GM19438 (cell line): ENCODE results near the gene KRTAP4-11.
"Not testable (repeated sequence)": the region's sequence is repeated elsewhere in the genome, so short reads cannot be mapped to it uniquely, and the experiment has no call there.

Experiments used
- ATAC-seq: cut with Tn5 transposase; IDR thresholded peaks from one replicate; pipeline ENCODE4 v1.9.1; 2021; ENCODE audit warnings: low read depth; ENCODE audit not compliant: unreplicated experiment

Gene KRTAP4-11

DNA sequence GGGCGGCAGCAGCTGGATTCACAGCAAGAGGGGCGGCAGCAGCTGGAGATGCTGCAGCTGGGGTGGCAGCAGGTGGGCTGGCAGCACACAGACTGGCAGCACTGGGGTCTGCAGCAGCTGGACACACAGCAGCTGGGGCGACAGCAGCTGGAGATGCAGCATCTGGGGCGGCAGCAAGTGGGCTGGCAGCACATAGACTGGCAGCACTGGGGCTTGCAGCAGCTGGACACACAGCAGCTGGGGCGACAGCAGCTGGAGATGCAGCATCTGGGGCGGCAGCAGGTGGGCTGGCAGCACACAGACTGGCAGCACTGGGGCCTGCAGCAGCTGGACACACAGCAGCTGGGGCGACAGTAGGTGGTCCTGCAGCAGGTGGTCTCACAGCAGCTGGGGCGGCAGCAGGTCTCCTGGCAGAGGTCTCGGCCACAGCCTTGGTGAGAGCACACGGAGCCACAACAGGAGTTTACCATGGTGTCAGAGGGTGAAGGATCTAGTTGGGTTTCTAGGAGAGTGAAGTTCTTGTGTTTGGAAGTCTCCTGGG lies at the start of gene KRTAP4-11:
Gene KRTAP4-11 (minus strand): TSS at position 528 of the 541 bp plus-strand sequence. CDS start 58 bp downstream, at position 470.
- not testable (repeated sequence) for ATAC-seq

DNA sequence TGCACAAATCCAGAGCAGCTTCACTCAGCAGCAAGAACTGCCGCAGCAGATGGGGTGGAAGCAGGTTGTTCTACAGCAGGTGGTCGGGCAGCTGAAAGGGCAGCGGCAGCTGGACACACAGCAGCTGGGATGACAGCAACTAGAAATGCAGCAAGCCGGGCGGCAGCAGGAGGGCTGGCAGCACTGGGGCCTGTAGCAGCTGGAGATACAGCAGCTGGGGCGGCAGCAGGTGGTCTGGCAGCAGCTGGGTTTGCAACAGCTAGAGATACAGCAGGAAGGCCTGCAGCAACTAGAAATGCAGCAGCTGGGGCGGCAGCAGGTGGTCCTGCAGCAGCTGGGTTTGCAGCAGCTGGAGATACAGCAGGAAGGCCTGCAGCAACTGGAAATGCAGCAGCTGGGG lies 49.4 kb upstream of the KRTAP4-11 start:
- ATAC-seq, result no peak

DNA sequence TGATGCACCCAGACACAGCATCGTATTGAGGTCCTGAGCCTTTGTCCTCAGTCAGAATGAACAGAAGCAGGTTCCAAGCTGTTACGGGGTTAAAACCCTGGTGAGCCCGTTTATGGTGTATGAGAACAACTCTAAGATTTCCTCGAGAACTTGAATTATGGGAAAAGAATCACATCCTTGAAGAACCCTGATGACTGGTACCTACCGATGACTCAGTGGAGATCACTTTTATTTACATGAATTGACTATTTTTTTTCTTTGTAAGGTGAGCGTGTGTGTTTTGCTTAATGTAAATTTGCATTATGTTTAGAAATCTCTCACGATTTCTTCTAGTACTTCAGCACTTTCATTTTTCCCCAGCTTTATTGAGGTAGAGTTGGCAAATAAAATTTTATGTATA lies 45.7 kb upstream of the KRTAP4-11 start:
- ATAC-seq, result no peak

DNA sequence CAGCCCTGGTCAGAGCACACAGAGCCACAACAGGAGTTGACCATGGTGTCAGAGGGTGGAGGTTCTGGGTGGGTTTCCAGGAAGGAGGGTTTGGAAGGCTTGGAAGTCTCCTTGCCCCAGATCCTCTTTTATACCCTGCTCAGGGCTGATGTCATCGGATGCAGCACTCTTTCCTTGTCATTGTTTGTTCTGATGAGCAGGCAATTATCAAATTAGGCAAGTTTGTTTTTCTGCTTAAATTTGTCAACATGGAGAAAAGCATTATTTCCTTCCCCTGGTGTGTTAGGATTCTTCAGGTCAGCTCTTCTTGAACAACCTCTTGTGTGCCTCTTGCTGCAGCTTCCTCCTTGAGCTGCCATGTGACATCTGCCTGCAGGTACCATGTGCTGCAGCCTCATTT lies 42.5 kb upstream of the KRTAP4-11 start, which contains the start of gene KRTAP4-4:
Gene KRTAP4-4 (minus strand): TSS at position 101 of the 400 bp plus-strand sequence. CDS start 57 bp downstream, at position 44.
- ATAC-seq, result no peak

DNA sequence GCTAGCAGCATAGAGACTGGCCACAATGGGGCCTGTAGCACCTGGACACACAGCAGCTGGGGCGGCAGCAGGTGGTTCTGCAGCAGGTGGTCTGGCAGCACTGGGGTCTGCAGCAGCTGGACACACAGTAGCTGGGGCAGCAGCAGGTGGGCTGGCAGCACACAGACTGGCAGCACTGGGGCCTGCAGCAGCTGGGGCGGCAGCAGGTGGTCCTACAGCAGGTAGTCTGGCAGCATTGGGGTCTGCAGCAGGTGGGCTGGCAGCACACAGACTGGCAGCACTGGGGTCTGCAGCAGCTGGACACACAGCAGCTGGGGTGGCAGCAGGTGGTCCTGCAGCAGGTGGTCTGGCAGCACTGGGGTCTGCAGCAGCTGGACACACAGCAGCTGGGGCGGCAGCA lies 42.0 kb upstream of the KRTAP4-11 start:
- not testable (repeated sequence) for ATAC-seq

DNA sequence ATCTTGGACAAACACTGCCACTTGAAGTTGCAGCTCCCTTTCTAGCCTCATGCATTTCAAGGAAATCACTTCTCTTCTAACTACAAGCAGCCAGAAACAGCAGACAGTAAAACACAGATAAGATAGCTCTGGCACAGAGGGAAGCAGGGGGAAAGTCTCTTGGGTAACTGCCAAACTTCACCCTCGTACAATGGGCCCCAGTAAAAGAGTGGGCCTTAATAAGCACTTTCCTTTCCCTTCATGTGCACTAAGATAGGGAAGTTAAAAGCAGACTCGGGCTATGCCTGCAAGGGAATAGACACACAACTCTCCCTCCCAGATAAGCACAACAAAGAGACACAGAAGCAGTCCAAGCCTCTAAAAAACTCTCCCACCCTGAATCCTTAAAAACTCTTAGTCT lies 35.7 kb upstream of the KRTAP4-11 start:
- no peak for ATAC-seq

DNA sequence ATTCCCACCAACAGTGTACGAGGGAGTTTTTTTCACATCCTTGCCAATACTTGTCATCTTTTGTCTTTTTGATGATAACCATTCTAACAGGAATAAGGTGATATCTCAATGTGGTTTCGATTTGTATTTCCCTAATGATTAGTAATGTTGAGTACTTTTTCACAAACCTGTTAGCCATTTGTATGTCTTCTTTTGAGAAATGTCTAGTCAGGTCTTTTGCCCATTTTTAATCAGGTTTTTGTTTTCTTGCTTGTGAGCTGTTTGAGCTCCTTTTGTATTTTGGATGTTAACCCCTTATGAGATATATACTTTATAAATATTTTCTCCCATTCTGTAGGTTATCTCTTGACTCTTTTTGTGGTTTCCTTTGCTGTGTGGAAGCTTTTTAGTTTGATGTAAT lies 33.4 kb upstream of the KRTAP4-11 start:
- no peak for ATAC-seq

DNA sequence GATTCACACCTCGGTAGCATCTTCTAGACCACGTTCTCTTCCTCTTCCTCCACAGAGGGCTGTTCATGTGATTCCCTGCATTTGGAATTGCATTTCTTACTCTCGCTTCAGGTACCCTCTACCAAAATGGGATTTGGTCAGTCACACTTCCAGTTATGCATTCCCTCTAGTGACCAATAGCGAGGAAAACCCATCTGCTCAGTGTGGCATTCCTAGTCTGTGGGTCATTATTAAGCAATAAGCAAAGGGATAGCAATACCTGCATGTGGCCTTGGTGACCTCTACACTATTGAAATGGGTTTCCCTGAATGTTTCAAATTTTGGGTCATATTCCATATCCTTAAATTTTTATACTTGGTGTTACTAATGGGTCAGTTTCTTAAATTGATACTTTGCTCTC lies 31.9 kb upstream of the KRTAP4-11 start:
- ATAC-seq, result no peak

DNA sequence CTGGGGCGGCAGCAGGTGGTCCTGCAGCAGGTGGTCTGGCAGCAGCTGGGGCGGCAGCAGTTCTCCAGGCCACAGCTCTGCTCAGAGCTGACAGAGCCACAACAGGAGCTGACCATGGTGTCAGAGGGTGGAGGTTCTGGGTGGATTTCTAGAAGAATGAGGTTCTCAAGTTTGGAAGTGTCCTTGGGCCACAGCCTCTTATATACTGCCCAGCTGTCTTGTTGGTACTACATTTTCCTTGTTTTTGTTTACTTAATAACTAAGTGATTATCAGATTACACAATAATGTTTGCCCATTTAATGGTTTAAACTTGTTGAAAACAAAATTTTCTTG lies 31.4 kb upstream of the KRTAP4-11 start, which contains the start of gene KRTAP4-5:
Gene KRTAP4-5 (minus strand): TSS at position 174 of the 334 bp plus-strand sequence. CDS start 58 bp downstream, at position 116.
- ATAC-seq, result no peak

DNA sequence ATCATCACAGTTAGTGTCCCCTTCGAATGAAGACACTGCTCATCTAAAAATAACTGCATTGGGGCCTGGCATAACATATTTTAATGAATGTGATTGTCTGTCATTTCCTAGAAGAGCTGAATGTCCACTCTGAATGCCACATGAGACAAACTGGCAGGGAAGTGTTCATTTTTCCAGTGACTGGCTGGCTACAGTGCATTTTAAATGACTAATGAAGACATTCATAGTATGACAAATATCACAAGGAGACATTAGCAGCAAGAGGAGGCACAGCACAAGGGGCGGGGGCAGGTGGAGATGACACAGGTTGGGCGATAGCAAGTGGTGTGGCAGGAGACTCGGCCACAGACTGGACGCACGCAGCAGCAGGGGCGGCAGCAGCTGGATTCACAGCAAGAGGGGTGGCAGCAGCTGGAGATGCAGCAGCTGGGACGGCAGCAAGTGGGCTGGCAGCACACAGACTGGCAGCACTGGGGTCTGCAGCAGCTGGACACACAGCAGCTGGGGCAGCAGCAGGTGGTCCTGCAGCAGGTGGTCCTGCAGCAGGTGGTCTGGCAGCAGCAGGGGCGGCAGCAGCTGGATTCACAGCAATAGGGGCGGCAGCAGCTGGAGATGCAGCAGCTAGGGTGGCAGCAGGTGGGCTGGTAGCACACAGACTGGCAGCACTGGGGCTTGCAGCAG lies 30.9 kb upstream of the KRTAP4-11 start:
- not testable (repeated sequence) for ATAC-seq

DNA sequence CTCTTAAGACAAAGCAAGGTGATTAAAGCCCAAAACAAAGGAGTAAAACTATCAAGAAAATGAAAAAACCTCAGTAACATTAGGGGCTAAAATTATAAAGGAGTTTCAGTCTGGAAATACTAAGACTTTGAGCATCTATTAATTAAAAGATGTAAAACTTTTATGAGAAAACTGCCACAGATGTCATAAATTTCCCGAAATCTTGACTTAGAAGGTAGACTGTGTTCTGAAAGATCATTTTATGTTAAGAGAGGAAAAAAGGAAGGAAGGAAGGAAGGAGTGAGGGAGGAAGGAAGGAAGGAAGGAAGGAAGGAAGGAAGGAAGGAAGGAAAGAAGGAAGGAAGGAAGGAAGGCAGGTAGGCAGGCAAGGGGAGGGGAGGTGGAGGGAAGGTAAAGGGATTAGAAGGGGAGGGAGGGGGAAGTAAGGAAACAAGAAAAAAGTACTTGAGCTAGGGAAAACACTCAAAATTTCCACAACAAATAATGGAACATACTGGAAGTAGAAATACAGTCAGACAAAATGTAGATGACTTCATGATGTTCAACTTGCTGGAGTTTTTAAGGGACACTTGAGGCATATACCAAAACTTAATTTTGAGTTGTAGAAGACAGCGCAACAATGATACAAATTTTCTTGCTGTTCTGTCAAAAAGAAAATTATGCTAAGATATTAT lies 29.5 kb upstream of the KRTAP4-11 start:
- ATAC-seq, result no peak

DNA sequence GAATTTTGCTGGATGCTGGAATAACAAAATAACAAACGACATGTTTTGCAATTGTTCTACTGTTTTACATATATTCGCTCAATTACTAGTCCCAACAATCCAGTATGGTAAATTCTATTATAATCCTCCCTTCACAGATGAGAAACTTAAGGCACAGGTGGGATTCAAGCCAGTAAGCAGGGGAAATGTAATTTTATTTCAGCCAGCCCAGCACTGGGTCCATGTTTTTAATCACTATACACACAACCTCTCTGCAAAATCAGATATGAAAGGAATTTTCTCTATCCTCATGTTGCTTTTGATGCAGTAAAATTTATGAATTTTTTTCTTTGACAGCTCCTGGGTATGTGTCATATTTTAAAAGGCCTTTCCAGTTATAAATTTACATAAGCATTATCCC lies 27.1 kb upstream of the KRTAP4-11 start:
- ATAC-seq, result no peak

DNA sequence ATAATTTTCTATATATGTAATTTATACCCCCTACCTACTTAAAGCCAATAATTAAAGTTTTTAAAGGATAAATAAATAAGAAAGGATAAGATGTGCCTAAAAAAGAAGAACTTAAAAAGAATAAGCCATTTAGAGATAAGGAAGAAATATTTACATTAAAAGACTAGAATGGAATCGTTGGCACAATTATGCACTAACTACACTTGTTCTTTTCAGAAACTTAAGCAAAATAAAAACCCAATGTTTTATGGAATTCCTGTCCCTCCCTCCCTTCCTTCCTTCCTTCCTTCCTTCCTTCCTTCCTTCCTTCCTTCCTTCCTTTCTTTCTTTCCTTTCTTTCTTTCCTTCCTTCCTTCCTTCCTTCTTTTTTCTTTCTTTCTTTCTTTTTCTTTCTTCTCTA lies 26.7 kb upstream of the KRTAP4-11 start:
- ATAC-seq, result no peak

DNA sequence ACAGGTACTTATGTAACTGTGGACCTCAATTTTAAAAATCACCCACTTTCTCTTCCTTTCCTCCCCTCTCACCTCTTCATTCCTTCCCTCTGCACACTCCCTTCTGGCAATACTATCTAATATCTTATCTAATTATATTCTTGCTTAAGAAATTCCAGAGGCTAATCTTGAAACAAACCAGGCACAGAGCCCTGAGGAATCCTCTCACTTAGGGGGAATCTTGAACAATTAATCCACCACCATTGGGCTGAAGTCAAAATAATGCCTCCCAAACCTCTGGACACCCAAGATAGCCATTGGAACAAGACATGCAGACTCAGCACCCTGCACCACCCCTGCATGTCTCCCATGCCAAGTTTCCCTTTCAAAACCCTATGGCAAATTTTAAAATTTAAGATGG lies 23.2 kb upstream of the KRTAP4-11 start:
- ATAC-seq, result no peak

DNA sequence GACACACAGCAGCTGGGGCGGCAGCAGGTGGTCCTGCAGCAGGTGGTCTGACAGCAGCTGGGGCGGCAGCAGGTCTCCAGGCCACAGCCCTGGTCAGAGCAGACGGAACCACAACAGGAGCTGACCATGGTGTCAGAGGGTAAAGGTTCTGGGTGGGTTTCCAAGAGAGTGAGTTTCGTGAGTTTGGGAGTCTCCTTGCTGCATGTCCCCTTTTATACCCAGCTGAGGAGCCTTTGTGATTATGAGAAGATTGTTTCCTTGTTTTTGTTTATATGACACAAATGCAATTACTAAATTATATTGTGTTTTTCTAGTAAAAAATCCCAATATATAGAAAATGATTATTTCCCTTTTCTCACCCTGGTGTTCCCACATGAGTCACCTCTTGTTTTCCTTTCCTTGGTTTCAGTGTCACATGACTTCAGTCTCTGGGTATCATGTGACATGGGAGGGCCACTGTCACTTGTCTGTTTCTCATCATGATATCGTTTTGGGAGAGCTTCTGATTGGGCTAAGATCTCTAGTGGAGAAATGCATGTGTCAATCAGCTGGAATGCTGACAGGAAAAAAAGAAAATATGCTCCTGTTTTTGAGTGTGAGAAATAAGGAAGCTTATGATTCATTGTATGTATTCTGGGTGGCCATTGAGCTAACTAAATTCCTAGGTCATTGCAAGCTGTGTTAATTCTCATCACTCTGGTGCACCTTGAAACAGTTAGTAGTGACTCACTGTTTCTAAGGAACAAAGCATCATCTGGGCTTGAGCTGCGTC lies 22.4 kb upstream of the KRTAP4-11 start, which contains the start of gene KRTAP4-6:
Gene KRTAP4-6 (minus strand): TSS at position 185 of the 772 bp plus-strand sequence. CDS start 57 bp downstream, at position 128.
- ATAC-seq, result no peak

DNA sequence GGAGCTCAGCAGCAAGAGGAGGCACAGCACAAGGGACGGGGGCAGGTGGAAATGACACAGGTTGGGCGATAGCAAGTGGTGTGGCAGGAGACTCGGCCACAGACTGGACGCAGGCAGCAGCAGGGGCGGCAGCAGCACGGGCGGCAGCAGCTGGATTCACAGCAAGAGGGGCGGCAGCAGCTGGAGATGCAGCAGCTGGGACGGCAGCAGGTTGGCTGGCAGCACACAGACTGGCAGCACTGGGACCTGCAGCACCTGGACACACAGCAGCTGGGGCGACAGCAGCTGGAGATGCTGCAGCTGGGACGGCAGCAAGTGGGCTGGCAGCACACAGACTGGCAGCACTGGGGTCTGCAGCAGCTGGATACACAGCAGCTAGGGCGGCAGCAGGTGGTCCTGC lies 21.7 kb upstream of the KRTAP4-11 start:
- ATAC-seq, result not testable (repeated sequence)

DNA sequence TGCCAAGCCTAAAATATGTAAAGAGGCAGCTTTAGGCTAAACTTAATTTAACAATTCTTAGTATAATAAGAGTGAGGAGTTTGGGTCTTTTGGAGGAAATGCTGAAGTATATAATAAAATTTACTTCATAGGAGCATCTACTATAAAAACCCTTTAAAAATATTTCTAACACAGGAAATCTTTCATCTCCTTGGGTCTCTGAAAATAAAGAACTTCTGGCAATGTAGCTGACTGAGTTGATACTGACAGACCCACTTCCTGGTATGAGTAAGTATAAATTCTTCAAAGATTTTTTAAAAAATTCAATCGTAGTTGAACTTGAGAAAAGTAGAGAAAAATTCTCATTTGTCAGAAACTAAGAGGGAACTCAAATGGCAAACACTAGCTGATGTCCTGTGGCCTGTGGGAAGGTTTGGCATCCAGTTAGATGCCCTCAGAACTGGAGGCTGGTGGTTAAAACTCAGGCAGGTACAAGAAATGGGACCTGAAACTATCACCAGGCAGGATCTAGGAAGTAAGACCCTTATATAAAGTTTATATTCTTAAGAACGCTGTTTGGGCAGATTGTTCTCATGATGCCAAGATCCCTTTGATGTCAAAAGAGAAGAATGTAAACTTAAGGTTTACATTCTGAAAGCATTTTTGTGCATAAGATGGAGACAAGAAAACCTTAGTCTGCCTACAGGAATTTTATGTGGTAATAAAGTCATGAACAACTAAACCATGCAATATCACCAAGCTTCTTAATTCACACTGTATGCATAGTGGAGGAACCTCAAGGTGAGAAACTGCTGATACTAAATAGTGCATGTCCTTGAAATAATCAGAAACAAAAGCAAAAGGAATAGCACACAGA lies 15.9 kb upstream of the KRTAP4-11 start:
- ATAC-seq, result no peak

DNA sequence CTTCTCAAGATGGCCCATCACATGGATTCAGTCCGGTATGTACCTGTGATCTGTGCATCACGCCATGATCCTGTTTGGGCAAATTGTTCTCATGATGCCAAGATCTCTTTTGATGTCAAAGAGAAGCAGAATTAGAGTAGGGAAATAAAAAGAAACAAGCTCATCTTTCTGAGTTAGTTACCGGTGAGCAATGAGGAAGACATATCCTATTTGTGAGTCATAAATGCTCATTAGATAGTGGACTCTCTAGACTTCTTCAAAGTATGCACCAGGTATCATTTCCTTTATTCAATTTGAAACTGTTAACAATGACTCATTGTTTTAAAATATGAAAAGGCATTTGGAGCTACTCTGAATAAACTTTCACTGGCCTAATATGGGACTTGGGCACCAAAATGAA lies 13.8 kb upstream of the KRTAP4-11 start:
- ATAC-seq, result no peak

DNA sequence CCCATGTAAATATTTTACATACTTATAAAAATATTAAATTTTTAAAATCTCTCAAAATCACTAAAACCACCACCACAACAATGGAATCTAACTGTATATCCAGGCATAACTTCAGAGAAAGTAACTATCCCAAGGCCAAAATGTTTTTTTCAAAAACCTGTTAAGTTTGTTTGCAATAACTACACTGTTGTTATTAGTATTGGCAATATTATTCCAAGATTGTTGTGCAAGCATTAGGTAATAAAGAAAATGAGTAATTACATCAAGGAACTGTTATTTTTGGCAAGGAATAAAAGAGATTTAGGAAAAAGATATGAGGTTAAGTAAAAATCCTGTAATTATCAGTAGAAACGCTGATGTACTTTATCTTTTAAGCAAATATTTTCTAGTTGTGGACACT lies 9.2 kb upstream of the KRTAP4-11 start:
- no peak for ATAC-seq

DNA sequence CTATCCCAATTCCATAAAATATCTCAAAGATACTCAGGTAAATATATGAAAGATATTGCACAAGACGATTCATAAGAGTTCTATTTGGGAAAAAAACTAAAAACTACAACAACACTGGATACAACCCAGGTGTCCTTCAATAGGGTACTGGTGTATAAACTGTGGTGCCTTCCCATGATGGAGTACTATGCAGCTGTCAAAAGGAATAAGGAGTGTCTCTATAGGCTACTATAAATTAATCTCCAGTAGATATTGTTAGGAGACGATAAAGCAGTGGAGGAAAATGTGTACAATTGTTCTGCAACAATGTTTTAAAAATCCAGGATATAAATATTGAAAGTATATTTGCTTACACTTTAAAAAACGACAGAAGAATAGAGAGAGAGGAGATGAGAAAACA lies 8.2 kb upstream of the KRTAP4-11 start:
- ATAC-seq, result no peak
